ENCODE results near the gene LAMA5.

DNA sequence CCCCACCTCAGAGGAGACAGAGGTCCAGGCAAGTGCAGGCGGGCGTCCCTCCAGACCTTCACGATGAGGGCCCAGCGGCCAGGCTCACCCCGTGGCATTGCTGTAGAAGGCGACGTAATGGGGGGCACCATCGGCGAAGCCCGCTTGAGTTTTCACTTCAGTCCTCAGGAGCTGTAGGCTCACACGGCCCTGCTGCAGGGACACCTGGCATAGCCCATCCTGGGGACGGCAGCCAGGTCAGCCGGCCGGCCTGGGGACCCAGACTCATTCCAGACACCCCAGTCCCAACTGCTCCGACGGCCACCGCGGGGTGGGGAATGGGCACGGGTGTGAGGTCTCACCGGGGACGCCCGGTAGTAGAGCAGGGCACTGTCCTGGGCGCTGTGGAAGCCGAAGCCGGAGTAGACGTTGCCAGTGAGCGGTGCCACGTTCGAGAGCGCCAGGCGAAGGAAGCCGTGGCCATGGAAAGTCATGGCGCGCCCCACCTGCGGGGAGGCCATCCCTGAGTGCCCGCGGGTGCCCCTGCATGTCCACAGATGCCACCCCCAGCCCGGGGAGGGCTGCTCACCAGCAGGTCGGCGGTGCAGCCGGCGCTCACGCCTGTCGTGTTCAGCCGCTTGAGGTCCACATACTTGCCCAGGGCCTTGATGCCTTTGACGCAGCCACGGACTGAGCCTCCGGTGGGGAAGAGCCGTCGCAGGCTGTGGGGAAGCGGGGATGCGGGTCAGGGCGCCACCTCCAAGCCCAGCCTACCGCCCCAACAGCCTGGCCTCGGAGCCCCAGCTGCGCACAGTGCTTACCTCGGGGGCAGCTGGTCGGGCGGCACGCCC, 55.1 kb downstream of the LAMA5 start:
- no peak for TF ChIP-seq EZH2 (IDR thresholded peaks at IDR 0.05; ENCODE audit: borderline replicate concordance, insufficient read depth, low read depth, low read length, poor library complexity, severe bottlenecking)
- TF ChIP-seq, protein P1, sequence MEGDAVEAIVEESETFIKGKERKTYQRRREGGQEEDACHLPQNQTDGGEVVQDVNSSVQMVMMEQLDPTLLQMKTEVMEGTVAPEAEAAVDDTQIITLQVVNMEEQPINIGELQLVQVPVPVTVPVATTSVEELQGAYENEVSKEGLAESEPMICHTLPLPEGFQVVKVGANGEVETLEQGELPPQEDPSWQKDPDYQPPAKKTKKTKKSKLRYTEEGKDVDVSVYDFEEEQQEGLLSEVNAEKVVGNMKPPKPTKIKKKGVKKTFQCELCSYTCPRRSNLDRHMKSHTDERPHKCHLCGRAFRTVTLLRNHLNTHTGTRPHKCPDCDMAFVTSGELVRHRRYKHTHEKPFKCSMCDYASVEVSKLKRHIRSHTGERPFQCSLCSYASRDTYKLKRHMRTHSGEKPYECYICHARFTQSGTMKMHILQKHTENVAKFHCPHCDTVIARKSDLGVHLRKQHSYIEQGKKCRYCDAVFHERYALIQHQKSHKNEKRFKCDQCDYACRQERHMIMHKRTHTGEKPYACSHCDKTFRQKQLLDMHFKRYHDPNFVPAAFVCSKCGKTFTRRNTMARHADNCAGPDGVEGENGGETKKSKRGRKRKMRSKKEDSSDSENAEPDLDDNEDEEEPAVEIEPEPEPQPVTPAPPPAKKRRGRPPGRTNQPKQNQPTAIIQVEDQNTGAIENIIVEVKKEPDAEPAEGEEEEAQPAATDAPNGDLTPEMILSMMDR (IDR thresholded peaks at IDR 0.05) = no peak

Measured in B cell (primary cell).